HEK293 (cell line): ENCODE results near the gene MINDY2.

ENCODE experiments used
- EGR2 ChIP-seq: fragments of 450-650 bp; formaldehyde crosslinking; IDR thresholded peaks from 2 replicates; pipeline ENCODE4 v1.5.1; 2016; ENCODE audit warnings: low read depth, missing biosample characterization, missing genetic modification characterization
- ZNF362 ChIP-seq: fragments of 450-650 bp; formaldehyde crosslinking; IDR thresholded peaks from 2 replicates; pipeline ENCODE4 v1.5.1; 2016; ENCODE audit warnings: missing biosample characterization, missing genetic modification characterization
- ZNF514 ChIP-seq: fragments of 450-650 bp; formaldehyde crosslinking; IDR thresholded peaks from 2 replicates; pipeline ENCODE4 v1.5.1; 2016; ENCODE audit warnings: missing biosample characterization, missing genetic modification characterization
- ZNF692 ChIP-seq: fragments of 450-650 bp; formaldehyde crosslinking; IDR thresholded peaks from 2 replicates; pipeline ENCODE4 v1.5.1; 2016; ENCODE audit warnings: missing biosample characterization, missing genetic modification characterization

- TF ChIP-seq ZNF362: no peak
- TF ChIP-seq ZNF514 (tag by site-specific recombination): no peak
- TF ChIP-seq EGR2 (tag by site-specific recombination): no peak
- TF ChIP-seq ZNF692 (tag by site-specific recombination): no peak
These were observed 22.8 kb downstream of the MINDY2 start for GRCh38 chr15:58793862-58794261.
